GM12878 (cell line): ENCODE data around the gene ATP13A1. TPM values are rescaled to one million over a fixed set of nuclear protein-coding genes. Genes with fewer than 3 reads are reported as not detected.

Experiments
- ATAC-seq: fragments of 200-7000 bp; cut with Tn5 transposase; 3 replicates; pipeline ENCODE4 v1.9.1; 2020; ENCODE audit warnings: mild to moderate bottlenecking, moderate library complexity
- BruUV-seq: library from RNA; stranded (reverse); fragments of 400-500 nt; replicated peaks from 2 replicates; lab custom pipeline; 2021; lab: Mats Ljungman, UMichigan
- CTCF ChIA-PET: fragments of 300-600 bp; sonication (Branson Sonifier 250); formaldehyde crosslinking; extraction: SDS; loops from one replicate; lab custom pipeline; 2021; ENCODE audit warnings: inconsistent platforms; lab: Yijun Ruan, JAX
- POLR2A ChIA-PET: fragments of 350-600 bp; formaldehyde crosslinking; extraction: SDS; loops from one replicate; lab custom pipeline; 2021; ENCODE audit warnings: inconsistent platforms; lab: Charles Lee
- RAD21 ChIA-PET: fragments of 300-600 bp; sonication (Branson Sonifier 250); formaldehyde crosslinking; loops from one replicate; lab custom pipeline; 2023; ENCODE audit warnings: antibody characterized with exemption; ENCODE audit not compliant: unreplicated experiment; lab: Charles Lee
- SMC1A ChIA-PET: fragments of 300-600 bp; sonication (Branson Sonifier 250); formaldehyde crosslinking; loops from one replicate; lab custom pipeline; 2023; ENCODE audit not compliant: unreplicated experiment, uncharacterized antibody; lab: Charles Lee
- DNase-seq: peaks from one replicate; pipeline ENCODE4 v3.0.0-alpha.2; 2011; ENCODE audit warnings: low read depth, low spot score
- FAIRE-seq: peaks from 3 replicates; lab custom pipeline; 2011; peaks lifted over from hg19 to GRCh38; lab: Jason Lieb, UNC
- H2AFZ ChIP-seq: 2 replicates; pipeline ENCODE4 v1.6.0; 2011; ENCODE audit warnings: low read depth, low read length, control low read depth; ENCODE audit not compliant: control insufficient read depth
- H3K27ac ChIP-seq: 2 replicates; pipeline ENCODE4 v1.5.1; 2011; ENCODE audit warnings: control low read depth; ENCODE audit not compliant: control insufficient read depth, insufficient read depth
- H3K27me3 ChIP-seq, 2 experiments: replicated peaks in 1 of 2; 2 replicates each; pipeline versions ENCODE4 v1.6.0 to v1.6.1; 2011; ENCODE audit warnings: low read length in 1 of 2; ENCODE audit not compliant: control insufficient read depth in 2 of 2, insufficient read depth in 2 of 2
- H3K36me3 ChIP-seq, 2 experiments: 2 replicates each; pipeline ENCODE4 v1.5.1; 2011; ENCODE audit warnings: low read length in 1 of 2; ENCODE audit not compliant: control insufficient read depth in 2 of 2, insufficient read depth in 2 of 2
- H3K4me1 ChIP-seq: 2 replicates; pipeline ENCODE4 v1.6.1; 2011; ENCODE audit warnings: mild to moderate bottlenecking, low read length, moderate library complexity, mixed read lengths; ENCODE audit not compliant: control insufficient read depth, insufficient read depth
- H3K4me2 ChIP-seq: 2 replicates; pipeline ENCODE4 v1.6.0; 2011; ENCODE audit warnings: control low read depth; ENCODE audit not compliant: control insufficient read depth, insufficient read depth
- H3K4me3 ChIP-seq: fragments of 200-600 bp; sonication (generic); 2 replicates; pipeline ENCODE4 v1.5.1; 2016
- H3K79me2 ChIP-seq: 2 replicates; pipeline ENCODE4 v1.6.0; 2011; ENCODE audit warnings: low read length; ENCODE audit not compliant: control insufficient read depth, insufficient read depth
- H3K9ac ChIP-seq: 2 replicates; pipeline ENCODE4 v1.8.0; 2011; ENCODE audit warnings: low read length, control low read depth, mixed read lengths; ENCODE audit not compliant: control insufficient read depth, insufficient read depth
- H3K9me3 ChIP-seq: replicated peaks from 3 replicates; pipeline ENCODE4 v1.5.1; 2011; ENCODE audit warnings: mild to moderate bottlenecking, low read length; ENCODE audit not compliant: control insufficient read depth, insufficient read depth
- H4K20me1 ChIP-seq: 2 replicates; pipeline ENCODE4 v1.6.0; 2011; ENCODE audit not compliant: control insufficient read depth, insufficient read depth
- ASH2L ChIP-seq: fragments of 300-600, 200-600 bp; sonication (generic); IDR thresholded peaks from 2 replicates; pipeline ENCODE4 v1.6.1; 2017; ENCODE audit warnings: low read depth, mild to moderate bottlenecking, borderline replicate concordance
- BHLHE40 ChIP-seq, 2 experiments: fragments of 450-650 bp in 1 of 2; IDR thresholded peaks; 2 replicates each; pipeline ENCODE4 v1.6.1; 2011 to 2017; ENCODE audit warnings: low read depth in 2 of 2, borderline replicate concordance in 1 of 2, improper control_type of control experiment in 1 of 2, low read length in 1 of 2, mild to moderate bottlenecking in 1 of 2
- CBX5 ChIP-seq: sonication (generic); IDR thresholded peaks from 2 replicates; pipeline ENCODE4 v1.6.1; 2016; ENCODE audit warnings: low read depth, moderate library complexity, mild to moderate bottlenecking, inconsistent platforms
- IRF4 ChIP-seq: IDR thresholded peaks from 2 replicates; pipeline ENCODE4 v1.6.1; 2011; ENCODE audit warnings: low read depth, low read length
- LARP7 ChIP-seq: fragments of 450-650 bp; IDR thresholded peaks from 2 replicates; pipeline ENCODE4 v1.6.1; 2017; ENCODE audit warnings: mild to moderate bottlenecking
- PAX5 ChIP-seq: IDR thresholded peaks from 2 replicates; pipeline ENCODE4 v1.6.1; 2011; ENCODE audit warnings: low read depth, low read length, borderline replicate concordance
- SIX5 ChIP-seq: IDR thresholded peaks from 2 replicates; pipeline ENCODE4 v1.6.1; 2011; ENCODE audit warnings: mild to moderate bottlenecking, low read depth, low read length, moderate library complexity; ENCODE audit not compliant: severe bottlenecking
- STAT1 ChIP-seq: fragments of 450-650 bp; conservative IDR thresholded peaks from 2 replicates; pipeline ENCODE4 v1.6.1; 2014; ENCODE audit warnings: antibody characterized with exemption, mild to moderate bottlenecking
- ZBED1 ChIP-seq: IDR thresholded peaks from 2 replicates; pipeline ENCODE4 v1.6.1; 2016; ENCODE audit warnings: borderline replicate concordance
- ZNF207 ChIP-seq: fragments of 450-650 bp; IDR thresholded peaks from 2 replicates; pipeline ENCODE4 v1.6.1; 2014; ENCODE audit warnings: antibody characterized with exemption, mild to moderate bottlenecking, borderline replicate concordance
- ZNF687 ChIP-seq: fragments of 450-650 bp; IDR thresholded peaks from 2 replicates; pipeline ENCODE4 v1.6.1; 2017; ENCODE audit warnings: mild to moderate bottlenecking, moderate library complexity
- WGBS: methylation state at CpG from one replicate; pipeline ENCODE4 v1.1.6; 2016; ENCODE audit warnings: low lambda C conversion rate; ENCODE audit not compliant: insufficient replicate concordance, insufficient coverage; ENCODE audit errors: missing lambda C conversion rate; 5-methylcytosine and 5-hydroxymethylcytosine counted together
- in situ Hi-C: fragments of 300-500 bp; cut with MboI; formaldehyde crosslinking; loops from 9 replicates; pipeline ENCODE4 v1.14.3; 2018; ENCODE audit warnings: mixed read lengths
- intact Hi-C: fragments of 100-400 bp; cut with micrococcal nuclease; formaldehyde crosslinking; loops from one replicate; pipeline ENCODE4 v1.14.2; 2022; ENCODE audit not compliant: unreplicated experiment
- polyA plus RNA-seq, 11 experiments: library from polyadenylated mRNA; depleted of rRNA in 4 of 11; unstranded in 6 of 11; stranded (reverse) in 5 of 11; fragments of >200 nt; fragmentation: Nextera tagmentation in 4 of 11; fragmentation: Illumina TruSeq in 1 of 11; extraction: Ambion mirVana in 4 of 11; extraction: Trizol in 1 of 11; gene quantifications; 1 replicate in 1 of 11; 2 replicates in 10 of 11; pipeline versions ENCODE4 v1.2.1 to v1.2.3, GENCODE V29; 2011 to 2016; ENCODE audit warnings: inconsistent platforms in 2 of 11, missing spikeins in 2 of 11, low read depth in 1 of 11
- total RNA-seq, 4 experiments: library from RNA; depleted of rRNA in 3 of 4; stranded (reverse); fragments of >200 nt in 3 of 4; fragmentation: Illumina TruSeq in 1 of 4; extraction: Trizol in 1 of 4; gene quantifications; 2 replicates each; pipeline versions ENCODE4 v1.2.1 to v1.2.3, GENCODE V29; 2013 to 2021

Gene ATP13A1
- total and polyA plus RNA-seq, 10 of the 15 experiments (the other 5 are each of a cell fraction or from before 2014, with no cell fraction given) = 0.37 to 91.0 (median 29.8) TPM

DNA sequence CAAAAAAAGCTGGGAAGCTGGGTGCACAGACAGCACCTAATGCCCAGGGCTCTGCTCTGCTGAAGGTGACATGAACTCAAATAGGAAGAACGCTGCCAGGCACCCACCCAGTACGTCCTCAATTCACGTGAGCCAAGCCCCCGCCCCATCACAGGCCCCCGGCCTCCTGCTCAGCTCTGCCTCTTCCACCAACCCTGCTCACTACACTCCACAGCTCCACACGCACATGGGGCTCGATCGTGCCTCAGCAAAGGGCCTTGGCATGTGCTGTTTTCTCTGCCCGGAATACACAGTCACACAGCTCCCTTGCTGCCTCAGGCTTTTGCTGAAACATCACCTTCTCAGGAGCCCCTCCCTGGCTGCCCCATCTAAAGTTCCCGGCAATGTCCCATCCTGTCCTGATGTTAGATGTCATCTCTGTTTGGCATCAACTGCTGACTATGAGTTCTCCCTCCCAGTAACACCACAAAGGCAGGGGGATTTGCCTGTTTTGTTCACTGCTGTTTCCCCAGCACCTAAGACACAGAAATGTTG lies 2.3 kb downstream of the ATP13A1 start:
- no peak for FAIRE-seq
- peaks cover 4% of the 10 kb centered on the region; the same call in 1 of the 2 replicates for H3K4me1 ChIP-seq
- WGBS = 86% methylated on average over 10 of the region's 10 CpGs
- ATAC-seq = no peak
- in situ Hi-C loops (loop anchor here (10.0 kb wide), 1 partner anchor 1364 kb away; the partner anchor contains the start of gene ZNF430), intact Hi-C loops (loop anchor here (5.0 to 10.0 kb wide), 2 partner anchors 161 to 244 kb away; partner anchors contain the start of genes ZNF506 and ZNF93)
- H3K79me2 ChIP-seq = peaks cover 40% of the 10 kb centered on the region
- H3K27me3 ChIP-seq = no peaks in the 10 kb centered on the region
- no TSS peak for BruUV-seq
- peak overlapping the region; percentile 76 for H3K4me3 ChIP-seq
- POLR2A ChIA-PET = interaction anchor here (1.0 to 3.9 kb wide), 13 partner anchors 10 to 577 kb away, joined by 4 to 18 read pairs (median 6); partner anchors contain the start of genes GMIP, LPAR2, NDUFA13 and ZNF14
- TF ChIP-seq LARP7 (peak; percentile 57; the same call in 1 of the 2 replicates), STAT1 (no peak)
- H3K9me3 ChIP-seq = no peaks in the 10 kb centered on the region; the same call in 1 of the 3 replicates
- CTCF ChIA-PET = interaction anchor here (0.8 to 3.5 kb wide), 6 partner anchors 17 to 241 kb away, joined by 3 to 28 read pairs (median 6); partner anchors contain the start of gene GMIP
- peak overlapping the region; percentile 77 for H3K4me2 ChIP-seq
- peaks cover 23 to 25% of the 10 kb centered on the region in 2 experiments for H3K36me3 ChIP-seq
- peak overlapping the region; percentile 97 for H3K27ac ChIP-seq
- H4K20me1 ChIP-seq = no peaks in the 10 kb centered on the region
- no peak for DNase-seq
- H3K9ac ChIP-seq = peak overlapping the region; percentile 92
- RAD21 ChIA-PET = interaction anchor here (0.7 to 2.3 kb wide), 13 partner anchors 17 to 707 kb away, joined by 3 to 13 read pairs (median 5); partner anchors contain the start of genes GMIP, ZNF14, ZNF253 and ZNF506
- SMC1A ChIA-PET = interaction anchor here (0.6 to 2.2 kb wide), 16 partner anchors 17 to 240 kb away, joined by 3 to 10 read pairs (median 4); partner anchors contain the start of genes GMIP, ZNF253, ZNF506 and ZNF93
- H2AFZ ChIP-seq = no peak overlapping the region

DNA sequence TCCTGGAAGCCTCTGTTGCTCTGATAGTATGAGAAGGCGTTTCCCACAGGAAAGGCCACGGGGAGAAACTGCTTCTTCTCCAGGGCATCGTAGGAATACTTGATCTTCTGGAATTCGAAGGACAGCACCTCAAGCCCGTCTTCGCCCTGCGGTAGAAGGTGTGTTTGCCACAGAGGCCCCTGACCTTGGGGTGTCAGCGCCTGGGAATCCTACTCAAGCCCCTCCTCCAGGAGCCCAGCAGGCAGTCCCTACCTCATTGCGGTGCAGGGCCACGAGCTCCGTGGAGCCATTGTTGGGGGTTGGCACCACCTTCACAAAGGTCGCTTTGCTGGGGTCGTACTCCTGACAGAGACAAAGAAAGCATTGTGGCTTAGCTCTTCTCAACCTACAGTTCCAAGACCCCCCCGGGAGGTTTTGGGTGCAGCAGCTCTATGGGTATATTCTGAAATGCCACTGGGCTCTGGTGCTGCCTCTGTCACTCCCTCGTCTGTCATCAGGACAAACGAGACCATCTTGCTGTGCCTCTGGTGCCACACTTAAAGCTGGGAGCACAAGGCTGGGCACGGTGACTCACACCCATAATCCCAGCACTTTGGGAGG lies 3.7 kb downstream of the ATP13A1 start:
- H3K4me1 ChIP-seq = peaks cover 4% of the 10 kb centered on the region; the same call in 1 of the 2 replicates
- DNase-seq = no peak
- SMC1A ChIA-PET = interaction anchor here (0.8 kb wide), 1 partner anchor 16 kb away, joined by 3 read pairs; the partner anchor contains the start of gene GMIP
- POLR2A ChIA-PET = no interaction called here
- H3K4me3 ChIP-seq = no peak overlapping the region
- BruUV-seq = no TSS peak
- 96% methylated on average over 17 of the region's 17 CpGs for WGBS
- H3K36me3 ChIP-seq = peaks cover 30 to 37% of the 10 kb centered on the region in 2 experiments
- no peak overlapping the region for H3K27ac ChIP-seq
- CTCF ChIA-PET = interaction anchor here (2.8 to 3.5 kb wide), 2 partner anchors 16 to 127 kb away, joined by 10 to 28 read pairs; partner anchors contain the start of gene GMIP
- no peaks in the 10 kb centered on the region for H3K27me3 ChIP-seq
- intact Hi-C loops = loop anchor here (5.0 to 10.0 kb wide), 2 partner anchors 163 to 245 kb away; partner anchors contain the start of genes ZNF506 and ZNF93
- H3K9me3 ChIP-seq = no peaks in the 10 kb centered on the region
- H4K20me1 ChIP-seq = no peaks in the 10 kb centered on the region
- in situ Hi-C loops = loop anchor here (10.0 kb wide), 1 partner anchor 1365 kb away; the partner anchor contains the start of gene ZNF430
- RAD21 ChIA-PET = no interaction called here
- ATAC-seq = no peak
- peak overlapping the region; percentile 31; the same call in 1 of the 2 replicates for H3K4me2 ChIP-seq
- peaks cover 40% of the 10 kb centered on the region for H3K79me2 ChIP-seq
- H2AFZ ChIP-seq = no peak overlapping the region
- H3K9ac ChIP-seq = no peak overlapping the region; the same call in 1 of the 2 replicates
- FAIRE-seq = no peak
- TF ChIP-seq ASH2L (no peak), ZBED1 (no peak), SIX5 (no peak), CBX5 (no peak), BHLHE40 (IDR thresholded peaks at IDR 0.05; ENCODE audit: borderline replicate concordance in 1 of 2, low read depth in 2 of 2, low read length in 1 of 2) (no peak), IRF4 (no peak), ZNF207 (no peak), PAX5 (no peak), ZNF687 (no peak)
